ENCODE data around the gene CPAMD8. TPM values are rescaled to one million over a fixed set of nuclear protein-coding genes. Genes with fewer than 3 reads are reported as not detected.
"Not testable (repeated sequence)": the region's sequence is repeated elsewhere in the genome, so short reads cannot be mapped to it uniquely, and the experiment has no call there.

Gene CPAMD8
- polyA plus RNA-seq, 1 experiment, result 0.38 TPM

GRCh38 chr19:16877581-16877980 is 149.0 kb downstream of the CPAMD8 start:
- no peak for DNase-seq (ENCODE audit: low read depth, low spot score)
- Histone ChIP-seq H3K9me3 (ENCODE audit: control insufficient read depth, insufficient read depth, low read length) (peaks cover 37% of the 10 kb centered on the region), H3K27me3 (ENCODE audit: control insufficient read depth, insufficient read depth, low read length) (no peaks in the 10 kb centered on the region), H3K4me3 (ENCODE audit: low read depth, low read length) (no peak overlapping the region), H3K27ac (ENCODE audit: low read depth, low read length) (no peak overlapping the region)
- no peak for TF ChIP-seq CTCF (IDR thresholded peaks at IDR 0.05; ENCODE audit: low read depth, low read length)
- POLR2A ChIA-PET, result no interaction called here
- CTCF ChIA-PET, result no interaction called here

GRCh38 chr19:16876904-16877361 is 149.7 kb downstream of the CPAMD8 start:
- H3K27me3 ChIP-seq (ENCODE audit: control insufficient read depth, insufficient read depth, low read length), result no peaks in the 10 kb centered on the region
- H3K27ac ChIP-seq (ENCODE audit: low read depth, low read length), result no peak overlapping the region
- ChIA-PET CTCF (no interaction called here), POLR2A (no interaction called here)
- no peak for DNase-seq (ENCODE audit: low read depth, low spot score)
- H3K9me3 ChIP-seq (ENCODE audit: control insufficient read depth, insufficient read depth, low read length), result peaks cover 30% of the 10 kb centered on the region
- no peak overlapping the region for H3K4me3 ChIP-seq (ENCODE audit: low read depth, low read length)
- TF ChIP-seq CTCF (IDR thresholded peaks at IDR 0.05; ENCODE audit: low read depth, low read length), result no peak

GRCh38 chr19:16875584-16876555 is 150.7 kb downstream of the CPAMD8 start:
- Histone ChIP-seq H3K9me3 (ENCODE audit: control insufficient read depth, insufficient read depth, low read length) (peaks cover 20% of the 10 kb centered on the region), H3K4me3 (ENCODE audit: low read depth, low read length) (no peak overlapping the region), H3K27ac (ENCODE audit: low read depth, low read length) (no peak overlapping the region), H3K27me3 (ENCODE audit: control insufficient read depth, insufficient read depth, low read length) (no peaks in the 10 kb centered on the region)
- ChIA-PET POLR2A (no interaction called here), CTCF (no interaction called here)
- no peak for DNase-seq (ENCODE audit: low read depth, low spot score)
- no peak for TF ChIP-seq CTCF (IDR thresholded peaks at IDR 0.05; ENCODE audit: low read depth, low read length)

- H3K27me3 ChIP-seq (ENCODE audit: control insufficient read depth, insufficient read depth, low read length); POLR2A ChIA-PET; CTCF ChIA-PET; H3K27ac ChIP-seq (ENCODE audit: low read depth, low read length); H3K4me3 ChIP-seq (ENCODE audit: low read depth, low read length); DNase-seq (ENCODE audit: low read depth, low spot score): not testable (repeated sequence)
- peaks cover 11% of the 10 kb centered on the region; the same call in 1 of the 2 replicates for H3K9me3 ChIP-seq (ENCODE audit: control insufficient read depth, insufficient read depth, low read length)
Observed at GRCh38 chr19:16874978-16875299, 151.7 kb downstream of the CPAMD8 start.

GRCh38 chr19:16874250-16874977 is 152.2 kb downstream of the CPAMD8 start:
- POLR2A ChIA-PET, result no interaction called here
- no peak for DNase-seq (ENCODE audit: low read depth, low spot score)
- no peak for TF ChIP-seq CTCF (IDR thresholded peaks at IDR 0.05; ENCODE audit: low read depth, low read length)
- CTCF ChIA-PET, result no interaction called here
- Histone ChIP-seq H3K4me3 (ENCODE audit: low read depth, low read length) (no peak overlapping the region), H3K27ac (ENCODE audit: low read depth, low read length) (no peak overlapping the region), H3K27me3 (ENCODE audit: control insufficient read depth, insufficient read depth, low read length) (no peaks in the 10 kb centered on the region), H3K9me3 (ENCODE audit: control insufficient read depth, insufficient read depth, low read length) (peaks cover 7% of the 10 kb centered on the region; the same call in 1 of the 2 replicates)

Measured in AG04450 (cell line).